ENCODE data around the gene TMEM106C. TPM values are rescaled to one million over a fixed set of nuclear protein-coding genes. Genes with fewer than 3 reads are reported as not detected.

Gene TMEM106C
- total and polyA plus RNA-seq, 2 of the 4 experiments (the other 2 are of a cell fraction): 72.1 to 74.6 TPM

- ChIA-PET CTCF (no interaction called here), POLR2A (ENCODE audit: unreplicated experiment) (no interaction called here)
- Histone ChIP-seq H3K27ac (ENCODE audit: insufficient read depth, low read length) (no peak overlapping the region), H3K4me2 (ENCODE audit: low read depth, low read length) (no peak overlapping the region), H4K8ac (ENCODE audit: low read depth in 2 of 2, low read length in 2 of 2) (no peak overlapping the region), H4K91ac (ENCODE audit: insufficient read depth, low read depth, low read length) (no peak overlapping the region), H2AK5ac (ENCODE audit: low read depth, low read length) (no peak overlapping the region), H2BK15ac (ENCODE audit: low read depth, low read length) (no peak overlapping the region), H3K36me3 (ENCODE audit: control insufficient read depth, insufficient read depth, low read length) (no peaks in the 10 kb centered on the region), H3K4me3 (ENCODE audit: insufficient read depth, low read depth, low read length) (no peak overlapping the region), H2BK120ac (ENCODE audit: low read depth, low read length) (no peak overlapping the region), H3K79me1 (ENCODE audit: low read depth in 1 of 2, low read length in 2 of 2) (no peaks in the 10 kb centered on the region), H3K14ac (replicated peaks; ENCODE audit: low read depth, low read length) (no peak overlapping the region), H4K20me1 (ENCODE audit: insufficient read depth, low read length) (no peaks in the 10 kb centered on the region), H3K9me1 (ENCODE audit: insufficient read depth, low read length) (no peaks in the 10 kb centered on the region), H2BK20ac (ENCODE audit: low read depth, low read length) (no peak overlapping the region), H4K5ac (ENCODE audit: low read depth, low read length) (no peak overlapping the region), H3K27me3 (ENCODE audit: control insufficient read depth, insufficient read depth, low read length) (peaks cover 70% of the 10 kb centered on the region), H3K23ac (ENCODE audit: low read depth, low read length) (no peak overlapping the region), H3K4ac (ENCODE audit: low read depth, low read length) (no peak overlapping the region), H2AK9ac (replicated peaks; ENCODE audit: low read depth, low read length, poor library complexity) (no peak overlapping the region), H3K9ac (ENCODE audit: low read depth, low read length) (no peak overlapping the region), H2BK5ac (ENCODE audit: low read depth, low read length, poor library complexity, severe bottlenecking) (no peak overlapping the region), H2AFZ (replicated peaks; ENCODE audit: low read length, poor library complexity) (no peak overlapping the region), H3K4me1 (ENCODE audit: control insufficient read depth, insufficient read depth, low read length) (no peaks in the 10 kb centered on the region), H3K9me3 (ENCODE audit: control insufficient read depth, insufficient read depth, low read length) (no peaks in the 10 kb centered on the region), H3K56ac (ENCODE audit: extremely low read depth, insufficient read depth, low read length) (no peak overlapping the region), H3K18ac (ENCODE audit: low read depth, low read length) (no peak overlapping the region)
- no peak for DNase-seq
- in situ Hi-C loops (cut with MboI; ENCODE audit: low sequenced_read_pairs) (no loop called here), intact Hi-C loops (cut with micrococcal nuclease) (no loop called here), dilution Hi-C loops (cut with HindIII; ENCODE audit: low sequenced_read_pairs, unreplicated experiment) (no loop called here)
- BruUV-seq (replicated peaks): no TSS peak
- no peak for TF ChIP-seq CHD1 (IDR thresholded peaks at IDR 0.05; ENCODE audit: low read depth, low read length)
- no peak for TF ChIP-seq BHLHE40 (IDR thresholded peaks at IDR 0.05; ENCODE audit: low read depth, low read length)
- no peak for TF ChIP-seq RCOR1 (IDR thresholded peaks at IDR 0.05; ENCODE audit: insufficient replicate concordance, low read length)
- no peak for TF ChIP-seq CEBPB (IDR thresholded peaks at IDR 0.05; ENCODE audit: low read depth, low read length)
- TF ChIP-seq MAZ (IDR thresholded peaks at IDR 0.05; ENCODE audit: borderline replicate concordance, low read depth, low read length): no peak
- TF ChIP-seq MXI1 (IDR thresholded peaks at IDR 0.05; ENCODE audit: borderline replicate concordance, low read depth, low read length): no peak
- TF ChIP-seq POLR2A (IDR thresholded peaks at IDR 0.05; ENCODE audit: low read depth, low read length): no peak
- TF ChIP-seq RAD21 (IDR thresholded peaks at IDR 0.05; ENCODE audit: low read length): no peak
- no peak for TF ChIP-seq CTCF (conservative IDR thresholded peaks at IDR 0.05; ENCODE audit: low read depth, low read length)
- no peak for TF ChIP-seq SMC3 (IDR thresholded peaks at IDR 0.05; ENCODE audit: low read depth, low read length)
- no peak for TF ChIP-seq MAFK (IDR thresholded peaks at IDR 0.05; ENCODE audit: low read depth, low read length)
- no peak for TF ChIP-seq ELK1 (IDR thresholded peaks at IDR 0.05; ENCODE audit: borderline replicate concordance, low read depth, low read length)
- no peak for TF ChIP-seq NFE2L2 (IDR thresholded peaks at IDR 0.05; ENCODE audit: low read depth, low read length)
- no peak for TF ChIP-seq USF2 (IDR thresholded peaks at IDR 0.05; ENCODE audit: low read depth, low read length)
- 90% methylated on average over 3 of the region's 4 CpGs; no CpG with 5 or more reads in 1 of the 2 experiments for WGBS, 2 experiments (ENCODE audit: extremely low coverage in 2 of 2, insufficient read length in 1 of 2)
- no peak for ATAC-seq (ENCODE audit: low read depth)
These were observed 54.7 kb downstream of the TMEM106C start for GRCh38 chr12:48017921-48018617.

Data from IMR-90 (cell line).